NCI-H2196 treated with DMSO at 0.1 percent for 48 hours (cell line): ENCODE measurements around the gene RABGAP1.

Experiments used
- DNase-seq: peaks from one replicate; lab custom pipeline; 2025; ENCODE audit not compliant: unreplicated experiment; lab: John Stamatoyannopoulos, UW

RABGAP1 gene

DNA sequence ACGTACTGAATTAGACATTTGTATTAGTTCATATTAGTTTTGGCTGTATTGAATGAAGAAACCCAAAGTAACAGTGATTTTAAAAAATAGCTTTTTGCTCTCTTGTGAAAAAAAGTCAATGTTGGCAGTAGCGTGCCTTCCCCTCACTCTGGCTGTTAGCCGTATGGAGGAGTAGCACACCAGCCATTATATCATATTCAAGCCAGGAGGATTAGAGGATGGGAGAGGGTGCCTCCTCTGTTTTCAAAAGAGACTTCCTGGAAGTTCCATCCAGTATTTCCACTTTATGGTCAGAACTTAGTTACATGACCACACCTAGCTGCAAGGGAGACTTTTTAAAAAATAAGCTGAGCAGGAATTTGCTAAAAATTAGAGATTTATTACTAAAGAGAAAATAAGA, 133.8 kb downstream of the RABGAP1 start:
- DNase-seq, result no peak

DNA sequence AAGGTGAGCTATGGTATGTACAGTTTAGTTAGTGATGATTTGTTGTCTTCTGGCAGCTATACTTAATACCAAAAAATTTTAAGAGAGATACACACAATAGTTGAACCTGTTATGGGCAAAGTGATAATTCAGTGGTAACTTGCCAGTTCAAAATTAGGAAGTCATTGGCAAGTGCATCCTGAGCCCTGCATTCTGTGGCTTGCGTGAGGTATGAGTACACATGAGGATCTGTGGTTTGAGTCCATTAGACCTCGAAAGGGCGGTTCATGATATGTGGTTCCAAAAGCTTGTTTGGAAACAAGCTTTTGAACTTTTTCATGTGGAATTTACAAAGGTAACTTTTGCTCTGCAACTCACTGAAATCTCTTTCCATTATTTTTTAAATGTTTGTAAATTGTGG, 139.6 kb downstream of the RABGAP1 start:
- DNase-seq, result no peak

DNA sequence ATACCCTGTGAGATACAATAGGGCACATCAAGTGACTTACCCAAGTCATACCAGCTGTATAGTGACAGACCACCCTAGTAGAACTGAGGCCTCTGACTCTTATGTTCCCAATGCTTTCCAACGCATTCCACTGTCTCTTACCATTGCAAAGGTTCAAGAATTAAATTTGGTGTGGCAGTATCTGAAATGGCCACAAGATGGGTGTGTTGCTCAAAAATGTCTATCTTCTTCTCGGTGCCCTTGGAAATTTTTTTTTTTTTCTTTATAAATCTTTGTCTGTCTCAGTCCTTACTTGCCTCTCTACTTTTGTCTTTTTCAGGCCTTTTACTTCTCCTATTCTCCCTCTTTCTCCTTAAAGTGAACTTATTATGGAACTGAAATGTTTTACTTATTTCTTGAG, 141.0 kb downstream of the RABGAP1 start:
- no peak for DNase-seq

DNA sequence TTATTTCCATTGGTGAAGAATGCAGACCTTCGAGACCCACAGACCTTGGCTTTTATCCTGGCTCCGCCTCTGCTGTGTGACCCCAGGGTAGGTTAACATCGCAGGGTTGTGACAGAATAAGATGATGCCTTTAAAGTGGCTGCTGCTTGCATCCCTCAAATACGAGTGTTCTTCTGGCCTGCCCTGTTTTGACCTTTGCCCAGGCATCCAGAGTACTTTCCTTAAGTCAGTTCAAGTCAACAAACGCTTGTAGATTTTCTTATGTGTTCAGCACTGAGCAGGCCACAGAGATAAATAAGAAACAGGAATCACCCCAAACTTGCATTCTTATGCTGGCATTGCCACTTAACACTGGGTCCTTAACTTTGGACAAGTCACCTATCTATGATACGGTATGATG, 142.9 kb downstream of the RABGAP1 start:
- DNase-seq, result no peak

DNA sequence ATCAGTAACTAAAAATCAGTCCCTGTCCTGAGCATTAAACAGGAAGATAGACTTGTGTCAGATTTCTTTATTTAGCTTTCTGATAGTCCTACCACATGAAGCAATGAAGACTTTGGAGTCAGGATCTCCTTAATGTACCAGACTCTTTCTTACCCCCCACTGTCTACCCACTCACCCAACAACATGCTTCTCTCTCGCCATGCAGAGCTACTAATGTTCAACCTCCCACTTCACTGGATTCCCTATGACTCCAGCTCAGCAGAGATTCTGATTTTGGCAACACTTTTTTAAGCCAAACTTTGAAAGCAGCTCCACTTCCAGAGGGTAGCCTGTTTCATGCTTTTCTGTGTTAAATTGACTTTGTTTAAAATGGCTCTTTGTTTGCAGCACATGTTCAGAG, 143.4 kb downstream of the RABGAP1 start:
- no peak for DNase-seq

DNA sequence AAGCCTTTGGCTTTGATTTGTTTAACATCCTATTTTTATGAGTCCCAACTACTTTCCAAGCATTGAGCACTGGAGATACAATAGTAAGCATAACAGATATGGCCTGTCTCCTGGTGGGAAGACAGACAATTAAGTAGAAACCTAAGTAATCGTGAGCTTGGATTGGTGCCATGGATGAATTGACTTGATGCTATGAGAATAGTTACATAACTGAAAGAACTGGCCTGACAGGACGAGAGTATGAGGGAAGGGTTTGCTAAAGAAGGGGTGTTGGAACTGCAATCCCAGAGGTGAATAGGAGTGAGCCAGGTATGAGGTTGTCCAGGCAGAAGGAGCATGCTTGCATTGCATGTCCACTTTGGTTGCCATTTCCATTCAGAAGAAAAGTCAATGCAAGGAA, 145.1 kb downstream of the RABGAP1 start:
- no peak for DNase-seq

DNA sequence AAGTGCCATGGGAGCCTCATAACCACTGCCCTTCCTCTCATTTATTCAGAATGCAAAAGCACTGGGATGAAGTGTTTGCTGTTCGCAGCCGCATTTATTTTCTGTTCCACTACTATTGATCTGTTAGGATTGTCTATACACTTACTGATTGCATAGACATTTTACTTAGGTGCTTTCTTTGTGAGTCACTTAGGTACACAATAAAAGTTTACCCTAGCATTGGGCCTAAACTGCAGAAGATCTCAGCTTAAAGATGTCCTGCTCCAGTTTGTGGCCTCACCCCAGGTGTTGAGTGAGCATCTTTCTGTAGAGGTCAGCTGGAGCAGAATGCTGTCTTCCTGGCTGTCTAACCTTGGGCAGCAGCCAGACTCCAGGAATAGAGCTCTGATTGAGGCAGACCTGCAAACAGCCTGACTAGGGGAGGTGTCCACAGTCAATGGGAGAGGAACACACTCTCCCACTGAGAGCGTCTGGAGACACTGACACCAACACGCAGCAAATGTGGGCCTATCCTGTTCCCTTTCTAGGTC, 146.6 kb downstream of the RABGAP1 start:
- DNase-seq, result no peak

DNA sequence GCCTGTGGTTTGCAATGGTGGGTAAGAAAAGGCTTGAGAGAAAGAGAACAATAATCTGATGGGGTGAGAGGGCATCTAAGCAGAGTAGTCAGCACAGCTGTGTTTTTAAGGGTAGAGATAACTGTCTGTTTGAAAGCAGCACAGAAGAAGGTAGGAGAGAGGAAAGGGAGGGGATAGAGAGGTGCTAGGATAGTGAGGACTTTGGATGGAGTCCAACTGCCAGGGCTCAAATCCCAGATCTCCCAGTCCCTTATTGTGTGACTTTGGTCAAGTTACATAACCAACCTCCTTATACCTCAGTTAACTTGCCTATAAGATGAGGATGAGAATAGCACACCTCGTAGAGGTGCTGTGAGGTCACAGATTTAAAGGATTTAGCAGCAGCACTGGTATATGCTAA, 148.2 kb downstream of the RABGAP1 start:
- no peak for DNase-seq

DNA sequence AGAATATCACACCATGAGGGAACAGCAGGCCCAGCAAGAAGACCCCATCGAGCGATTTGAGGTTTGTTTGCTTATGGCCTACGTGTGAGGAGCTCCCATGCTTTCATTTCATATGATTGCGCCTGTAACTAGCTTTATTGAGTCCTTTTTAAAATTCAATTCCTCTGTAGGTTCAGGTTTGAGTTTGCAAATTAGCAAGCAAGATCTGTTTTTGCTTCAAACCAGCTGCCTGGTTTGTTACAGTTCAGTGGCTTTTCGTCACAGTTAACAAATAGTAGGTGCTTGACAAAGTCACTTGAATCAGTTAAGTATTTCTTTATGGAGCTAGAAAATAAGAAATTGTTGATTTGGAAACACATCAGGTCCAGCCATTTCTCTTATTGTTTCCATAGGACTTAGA, 149.0 kb downstream of the RABGAP1 start:
- DNase-seq, result no peak

DNA sequence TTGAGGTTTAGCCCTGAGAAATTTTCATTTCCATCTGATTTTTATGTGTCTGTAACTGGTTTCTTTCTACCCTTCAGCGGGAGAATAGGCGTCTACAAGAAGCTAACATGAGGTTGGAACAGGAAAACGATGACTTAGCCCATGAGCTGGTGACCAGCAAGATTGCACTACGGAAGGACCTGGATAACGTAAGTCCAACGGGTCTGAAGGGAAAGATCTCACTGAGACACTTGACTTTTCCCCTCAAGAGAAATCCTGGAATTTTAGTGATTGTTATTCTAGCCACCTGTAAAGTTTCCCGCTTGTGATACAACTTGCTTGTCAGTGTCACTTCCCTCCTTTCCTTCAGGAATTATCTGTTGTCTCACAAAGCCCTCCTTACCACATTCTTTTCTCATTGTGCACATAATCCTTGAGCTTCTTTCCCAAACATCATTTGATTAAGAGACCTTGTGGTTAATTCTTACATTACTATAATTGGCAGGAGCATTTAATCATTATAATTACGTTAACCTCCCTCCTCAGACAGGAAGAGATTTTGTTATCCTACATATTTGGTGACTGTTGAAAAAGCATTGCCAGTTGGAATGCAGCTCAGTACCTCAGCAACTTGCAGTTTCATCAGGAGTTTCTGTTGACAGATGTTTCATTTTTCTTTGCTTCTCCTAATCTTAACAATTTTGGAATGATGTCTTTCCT, 149.5 kb downstream of the RABGAP1 start:
- no peak for DNase-seq

DNA sequence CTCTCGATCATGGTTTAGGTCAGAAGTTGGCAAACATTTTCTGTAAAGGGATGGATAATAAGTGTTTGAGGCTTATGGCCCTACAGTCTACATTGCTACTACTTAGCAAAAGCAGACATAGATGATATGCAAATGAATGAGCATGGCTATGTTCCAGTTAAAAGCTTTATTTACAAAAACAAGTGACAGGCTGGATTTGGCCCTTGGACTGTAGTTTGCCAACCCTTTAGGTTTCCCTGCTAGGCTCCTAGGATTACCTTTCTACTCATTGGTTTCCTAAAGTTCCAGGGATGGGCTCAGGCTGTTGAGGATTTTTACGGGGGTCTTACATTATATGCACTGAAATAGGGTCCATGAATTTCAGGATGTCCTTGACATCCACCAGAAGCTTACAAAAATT, 150.1 kb downstream of the RABGAP1 start:
- no peak for DNase-seq

DNA sequence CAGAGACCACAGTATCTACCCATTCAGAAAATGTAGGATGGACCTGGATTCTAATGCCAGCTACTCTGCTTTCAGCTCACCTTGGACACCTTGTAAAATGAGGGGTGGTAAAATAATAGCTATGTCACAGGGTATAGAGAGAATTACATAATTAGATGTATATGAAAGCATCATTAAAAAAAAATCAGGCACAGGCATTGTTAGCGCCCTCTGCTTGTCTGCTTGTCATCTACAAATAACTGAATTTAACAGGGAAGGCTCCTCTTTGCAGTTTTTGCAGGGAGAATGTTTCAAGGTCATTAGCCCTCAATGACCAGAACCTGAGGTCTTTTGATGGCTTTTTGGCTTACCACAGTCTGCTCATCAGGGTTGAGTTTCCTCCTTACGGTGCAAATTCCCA, 150.6 kb downstream of the RABGAP1 start:
- DNase-seq, result no peak

DNA sequence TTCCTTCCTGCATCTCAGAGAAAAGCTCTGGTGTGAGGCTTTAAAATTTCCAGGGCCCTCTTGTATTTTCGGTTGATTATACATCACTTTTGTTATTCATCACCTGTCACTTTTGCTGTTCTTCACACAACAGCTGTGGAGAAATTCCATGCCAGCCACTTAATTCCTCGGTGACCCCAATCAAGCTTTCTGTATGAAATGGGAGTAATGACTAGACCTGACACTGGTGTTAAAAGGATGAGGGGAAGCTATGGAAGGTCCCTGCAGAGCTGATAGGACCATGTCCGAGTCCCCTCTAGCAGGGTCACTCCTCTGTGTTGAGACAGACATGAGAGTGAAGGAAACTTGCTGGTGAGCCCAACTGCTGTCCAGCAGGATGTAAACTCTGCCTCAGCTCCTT, 152.3 kb downstream of the RABGAP1 start:
- no peak for DNase-seq

DNA sequence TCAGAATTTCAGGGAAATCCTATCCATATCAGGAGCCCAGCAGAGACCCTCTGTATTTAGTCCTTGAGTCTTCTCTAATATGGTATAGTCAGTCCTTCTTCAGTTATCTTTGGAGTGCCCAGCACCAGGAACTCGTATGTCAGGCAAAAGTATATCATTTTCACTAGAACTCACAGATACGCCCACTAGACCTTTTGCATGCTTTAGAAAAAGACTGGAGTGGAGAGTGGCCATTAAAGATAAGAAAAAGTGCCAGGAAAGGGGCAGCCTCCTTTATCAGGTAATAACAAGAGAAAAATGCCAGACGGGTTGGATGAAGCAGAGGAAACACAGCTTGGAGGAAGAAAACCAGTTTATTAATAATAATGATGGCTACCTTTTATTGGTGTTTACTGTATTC, 156.2 kb downstream of the RABGAP1 start:
- no peak for DNase-seq

DNA sequence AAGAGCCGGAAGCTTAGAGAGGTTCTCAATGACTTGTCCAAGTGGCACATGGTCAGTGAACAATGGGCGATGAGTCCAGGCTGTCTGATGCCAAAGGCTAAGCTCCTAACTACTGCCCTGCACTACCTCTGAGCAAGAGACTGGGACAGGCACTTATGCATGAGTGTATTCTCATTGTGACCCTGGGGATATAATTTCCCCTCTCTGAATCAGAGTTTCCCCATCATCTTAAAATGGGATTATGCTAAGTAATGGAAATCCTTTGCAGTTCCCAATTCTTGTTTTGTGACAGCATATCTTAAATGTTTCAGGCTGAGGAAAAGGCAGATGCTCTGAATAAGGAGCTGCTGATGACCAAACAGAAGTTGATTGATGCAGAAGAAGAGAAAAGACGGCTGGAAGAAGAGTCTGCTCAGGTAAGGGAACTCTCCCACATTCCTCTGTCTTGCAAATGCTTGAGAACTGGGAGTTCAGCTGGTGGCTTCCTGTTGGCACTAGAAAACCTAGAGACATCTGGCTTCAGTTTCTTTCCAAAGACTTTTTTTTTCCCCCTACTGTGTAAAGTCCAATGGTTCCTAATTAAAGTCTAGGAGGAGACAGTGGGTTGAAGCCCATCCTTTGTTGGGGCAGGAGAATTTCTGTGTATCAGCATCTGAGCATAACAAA, 156.7 kb downstream of the RABGAP1 start:
- no peak for DNase-seq

DNA sequence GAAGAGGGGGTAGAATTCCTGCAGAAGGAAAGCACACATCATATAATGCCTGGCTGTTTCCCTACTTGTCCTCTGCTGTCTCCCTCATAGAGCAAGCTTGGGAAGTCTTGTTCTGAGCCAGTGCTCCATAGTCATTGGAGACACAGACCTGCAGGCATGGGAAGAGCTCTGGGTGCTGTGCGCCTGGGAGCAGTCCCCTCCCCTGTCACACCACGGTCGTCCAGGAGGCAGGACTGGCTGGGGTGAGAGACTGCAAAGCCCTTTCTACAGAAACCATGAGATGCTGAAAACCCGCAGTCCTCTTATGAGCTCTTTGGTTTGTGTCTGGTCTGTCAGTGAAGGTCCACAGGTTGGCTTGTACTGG, 157.3 kb downstream of the RABGAP1 start:
- no peak for DNase-seq

DNA sequence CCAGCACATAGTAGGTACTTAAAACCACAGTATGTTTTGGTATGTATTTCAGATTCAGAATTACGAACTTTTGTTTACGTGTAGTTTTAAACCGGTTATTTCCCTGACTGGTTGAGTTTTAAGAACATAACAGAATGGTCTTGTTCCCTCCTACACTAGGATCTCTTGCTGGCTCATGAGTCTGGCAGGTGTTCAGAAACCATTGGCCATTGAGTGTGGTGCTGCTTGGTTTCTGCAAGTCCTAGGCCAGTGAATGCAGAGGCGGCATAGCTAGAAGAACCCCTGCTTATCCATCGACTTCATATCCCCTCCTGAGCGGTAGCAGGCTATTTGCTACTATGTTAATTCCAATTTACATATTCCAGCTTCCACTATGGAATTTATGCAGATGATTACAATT, 158.2 kb downstream of the RABGAP1 start:
- DNase-seq, result no peak

DNA sequence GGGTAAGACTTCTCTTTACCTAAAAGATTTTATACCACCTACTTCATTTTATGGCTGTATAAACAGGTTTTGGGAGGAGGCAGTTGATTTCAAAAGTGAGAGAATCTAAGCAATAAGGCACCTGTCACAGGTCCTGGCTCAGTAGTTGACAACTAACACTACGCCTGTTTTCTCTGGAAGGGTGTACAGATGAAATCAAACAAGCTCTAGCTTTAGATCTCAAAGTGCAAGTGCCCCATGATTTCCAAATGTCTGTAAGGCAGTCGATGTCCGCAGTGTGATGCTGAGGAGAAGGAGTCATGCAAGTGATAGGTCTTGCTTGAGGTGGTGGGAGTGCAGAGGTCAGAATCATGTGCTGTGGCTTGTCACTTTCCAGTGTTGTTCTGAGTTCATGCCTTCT, 158.7 kb downstream of the RABGAP1 start:
- no peak for DNase-seq

DNA sequence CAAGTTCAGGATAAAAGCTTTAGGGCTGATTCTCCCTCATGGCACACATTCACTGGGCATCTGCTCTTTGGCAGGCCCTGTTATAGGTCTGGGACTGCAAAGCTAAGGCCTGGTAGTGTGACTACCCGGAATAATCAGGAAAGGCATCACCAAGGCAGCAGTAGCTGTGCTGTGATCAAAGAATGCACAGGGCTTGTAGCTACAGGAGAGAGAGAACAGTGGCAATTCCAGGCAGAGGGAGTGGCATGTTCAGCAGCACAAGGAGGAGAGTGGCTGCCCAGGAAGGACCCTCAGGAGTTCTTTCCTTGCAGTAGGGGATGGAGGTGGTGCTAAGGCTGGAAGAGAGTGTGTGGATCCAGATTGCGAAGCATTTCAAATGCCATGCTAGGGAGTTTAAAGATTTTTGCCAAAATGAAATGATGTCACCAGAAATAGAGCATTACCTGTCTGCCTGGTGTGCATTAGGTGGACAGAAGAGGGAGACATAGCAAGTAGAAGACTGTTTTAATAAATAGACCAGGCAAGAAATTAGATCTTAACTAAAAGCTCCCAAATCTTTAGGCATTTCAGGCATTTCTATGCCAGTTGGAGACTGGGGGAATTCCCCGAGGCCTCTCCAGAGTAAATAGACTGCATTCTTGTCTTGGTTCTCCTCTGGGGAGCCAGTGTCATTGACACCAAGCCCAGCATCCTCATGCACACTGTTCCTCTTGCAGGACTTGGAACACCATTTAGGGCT, 161.7 kb downstream of the RABGAP1 start:
- DNase-seq, result no peak

DNA sequence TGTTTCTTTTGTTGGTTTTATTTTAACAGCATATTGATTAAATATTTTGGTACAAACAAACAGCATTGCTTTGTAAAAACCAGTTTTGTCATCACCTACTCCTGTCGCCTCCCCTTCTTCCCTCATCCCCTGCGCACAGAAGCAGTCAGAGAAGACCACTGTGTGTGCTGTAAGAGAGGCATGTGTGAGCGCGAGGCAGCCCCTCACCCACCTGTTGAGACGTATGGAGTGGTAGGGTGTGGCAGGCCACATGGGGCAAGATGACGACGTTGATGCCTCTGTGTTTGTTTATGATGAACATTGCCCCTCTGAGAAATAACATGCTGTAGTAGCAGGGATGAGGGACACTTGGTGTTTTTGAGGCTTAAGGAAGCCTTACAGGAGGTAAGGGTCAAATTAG, 164.0 kb downstream of the RABGAP1 start:
- no peak for DNase-seq

DNA sequence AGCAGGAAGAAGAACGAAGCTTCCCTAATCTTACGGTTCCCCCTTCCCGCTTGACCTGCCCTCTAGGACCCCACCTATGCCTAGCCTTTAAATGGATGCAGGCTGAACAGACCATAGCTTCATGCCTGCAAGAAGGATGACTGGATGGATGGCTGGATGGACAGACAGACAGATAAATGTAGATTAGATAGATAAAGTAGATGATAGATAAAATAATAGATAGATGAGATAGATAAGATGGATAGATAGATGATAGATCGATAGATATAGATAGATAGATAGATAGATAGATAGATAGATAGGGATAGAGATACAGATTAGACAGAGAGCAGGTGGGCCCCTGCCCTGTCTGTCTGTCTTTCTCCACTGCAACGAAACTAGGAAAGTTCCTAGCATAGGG, 164.7 kb downstream of the RABGAP1 start:
- DNase-seq, result no peak

DNA sequence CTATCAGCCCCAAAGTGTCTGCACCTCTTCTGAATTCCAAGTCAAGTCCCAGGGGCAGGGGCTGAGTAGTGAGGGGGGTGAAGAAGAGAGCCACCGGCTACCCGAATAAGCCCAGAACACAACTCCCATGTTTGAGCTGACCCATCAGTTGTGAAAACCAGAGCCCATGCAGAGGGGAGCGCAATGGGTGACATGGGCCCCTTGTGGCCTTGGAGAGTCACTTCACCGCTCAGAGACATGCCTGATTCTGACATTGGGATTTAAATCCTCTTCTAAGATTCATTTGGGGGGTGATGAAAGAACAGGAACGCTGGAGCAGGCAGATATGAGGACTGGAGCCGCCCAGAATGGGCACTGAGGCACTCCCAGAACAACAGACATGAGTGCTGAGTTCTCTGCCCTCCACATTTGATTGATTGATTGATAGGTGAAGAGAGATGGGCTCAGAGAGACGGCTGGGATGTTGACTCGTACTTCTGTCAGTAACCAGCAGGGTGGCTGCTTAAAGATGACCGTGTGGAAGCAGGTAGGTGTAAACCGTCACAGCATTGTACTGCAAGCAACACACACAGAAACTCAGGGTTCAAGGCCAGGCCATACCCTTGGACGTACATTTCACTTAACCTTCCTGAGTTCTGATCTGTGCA, 166.9 kb downstream of the RABGAP1 start:
- DNase-seq, result no peak
